HG02763 (cell line): ENCODE data around the gene SRBD1.

Experiments used
- ATAC-seq: cut with Tn5 transposase; IDR thresholded peaks from one replicate; pipeline ENCODE4 v1.9.1; 2021; ENCODE audit warnings: mild to moderate bottlenecking, moderate library complexity; ENCODE audit not compliant: unreplicated experiment

Gene SRBD1

GRCh38 chr2:45390861-45391260 is 220.2 kb downstream of the SRBD1 start:
- no peak for ATAC-seq

- no peak for ATAC-seq
Observed at GRCh38 chr2:45390441-45390840, 220.6 kb downstream of the SRBD1 start.

GRCh38 chr2:45388541-45389100 is 222.4 kb downstream of the SRBD1 start:
- no peak for ATAC-seq

- ATAC-seq = no peak
Observed at GRCh38 chr2:45382744-45383143, 228.3 kb downstream of the SRBD1 start.

- no peak for ATAC-seq
Observed at GRCh38 chr2:45380131-45380836, 230.8 kb downstream of the SRBD1 start.

- ATAC-seq = no peak
Observed at GRCh38 chr2:45379399-45380087, 231.5 kb downstream of the SRBD1 start.

GRCh38 chr2:45373534-45373933 is 237.5 kb downstream of the SRBD1 start:
- no peak for ATAC-seq

- no peak for ATAC-seq
Observed at GRCh38 chr2:45370369-45370768, 240.7 kb downstream of the SRBD1 start.

- no peak for ATAC-seq
Observed at GRCh38 chr2:45368792-45369191, 242.3 kb downstream of the SRBD1 start.

GRCh38 chr2:45361666-45362065 is 249.4 kb downstream of the SRBD1 start:
- no peak for ATAC-seq

GRCh38 chr2:45354776-45355175 is 256.3 kb downstream of the SRBD1 start:
- no peak for ATAC-seq

GRCh38 chr2:45353879-45354278 is 257.2 kb downstream of the SRBD1 start:
- ATAC-seq = no peak

- ATAC-seq = no peak
Observed at GRCh38 chr2:45352506-45352905, 258.6 kb downstream of the SRBD1 start.

- ATAC-seq = no peak
Observed at GRCh38 chr2:45345331-45346234, 265.5 kb downstream of the SRBD1 start.

GRCh38 chr2:45344502-45344901 is 266.6 kb downstream of the SRBD1 start:
- ATAC-seq = no peak

- no peak for ATAC-seq
Observed at GRCh38 chr2:45344071-45344470, 267.0 kb downstream of the SRBD1 start.

GRCh38 chr2:45343251-45344017 is 267.6 kb downstream of the SRBD1 start:
- ATAC-seq = no peak

GRCh38 chr2:45340318-45340717 is 270.7 kb downstream of the SRBD1 start:
- ATAC-seq = no peak

- ATAC-seq = no peak
Observed at GRCh38 chr2:45339253-45339652, 271.8 kb downstream of the SRBD1 start.
